Posterior cingulate gyrus (tissue), 11 donors: ENCODE measurements around the gene PUS10.
"Not testable (repeated sequence)": the region's sequence is repeated elsewhere in the genome, so short reads cannot be mapped to it uniquely, and the experiment has no call there.

Source experiments
- DNase-seq, 10 donors: peaks; one replicate each; pipeline versions ENCODE4 v3.0.0 to v3.0.0-alpha.2; 2020 to 2021; ENCODE audit warnings: mixed read lengths in 3 of 10
- intact Hi-C: fragments of 100-400 bp; cut with DNase I; formaldehyde crosslinking; loops from one replicate; pipeline ENCODE4 v1.15.1; 2023

Gene PUS10

GRCh38 chr2:60945341-60945740 is 72.7 kb downstream of the PUS10 start:
- intact Hi-C loops = no loop called here
- no peak for DNase-seq

GRCh38 chr2:60939622-60940021 is 78.4 kb downstream of the PUS10 start:
- DNase-seq = no peak
- intact Hi-C loops = no loop called here

GRCh38 chr2:60938301-60938700 is 79.8 kb downstream of the PUS10 start:
- DNase-seq = no peak
- intact Hi-C loops = no loop called here

- peak in 1 of 10 donors; percentile 81 for DNase-seq
- intact Hi-C loops = no loop called here
These were observed 81.3 kb downstream of the PUS10 start for GRCh38 chr2:60936757-60937156.

GRCh38 chr2:60934165-60934722 is 83.8 kb downstream of the PUS10 start:
- no peak for DNase-seq
- intact Hi-C loops = no loop called here

GRCh38 chr2:60932954-60933353 is 85.1 kb downstream of the PUS10 start:
- intact Hi-C loops = no loop called here
- DNase-seq = no peak

- intact Hi-C loops, DNase-seq: not testable (repeated sequence)
These were observed 86.0 kb downstream of the PUS10 start for GRCh38 chr2:60932061-60932460.

GRCh38 chr2:60926741-60927552 is 91.1 kb downstream of the PUS10 start:
- intact Hi-C loops = no loop called here

GRCh38 chr2:60925994-60926740 is 91.9 kb downstream of the PUS10 start:
- no peak for DNase-seq
- intact Hi-C loops = no loop called here

More at GRCh38 chr2:60926741-60927552, 91.1 kb downstream of the PUS10 start:
- DNase-seq = no peak

- intact Hi-C loops = no loop called here
- no peak for DNase-seq
These were observed 110.7 kb downstream of the PUS10 start for GRCh38 chr2:60907329-60907728.

- intact Hi-C loops = no loop called here
- DNase-seq = no peak
These were observed 111.7 kb downstream of the PUS10 start for GRCh38 chr2:60906395-60906794.

GRCh38 chr2:60905867-60906266 is 112.2 kb downstream of the PUS10 start:
- DNase-seq, intact Hi-C loops: not testable (repeated sequence)

- intact Hi-C loops, DNase-seq: not testable (repeated sequence)
These were observed 116.8 kb downstream of the PUS10 start for GRCh38 chr2:60901296-60901695.

- intact Hi-C loops = no loop called here
- no peak for DNase-seq
These were observed 118.2 kb downstream of the PUS10 start for GRCh38 chr2:60899892-60900249.

GRCh38 chr2:60899230-60899891 is 118.7 kb downstream of the PUS10 start:
- intact Hi-C loops = no loop called here
- no peak for DNase-seq

GRCh38 chr2:60898567-60898966 is 119.5 kb downstream of the PUS10 start:
- no peak for DNase-seq
- intact Hi-C loops = no loop called here
